Superior temporal gyrus (tissue), 1 donor: ENCODE measurements around the gene SLC7A7.
"Not testable (repeated sequence)": the region's sequence is repeated elsewhere in the genome, so short reads cannot be mapped to it uniquely, and the experiment has no call there.

Experiments
- DNase-seq: peaks from one replicate; pipeline ENCODE4 v3.0.0-alpha.2; 2016; ENCODE audit errors: extremely low spot score

The SLC7A7 gene

DNA sequence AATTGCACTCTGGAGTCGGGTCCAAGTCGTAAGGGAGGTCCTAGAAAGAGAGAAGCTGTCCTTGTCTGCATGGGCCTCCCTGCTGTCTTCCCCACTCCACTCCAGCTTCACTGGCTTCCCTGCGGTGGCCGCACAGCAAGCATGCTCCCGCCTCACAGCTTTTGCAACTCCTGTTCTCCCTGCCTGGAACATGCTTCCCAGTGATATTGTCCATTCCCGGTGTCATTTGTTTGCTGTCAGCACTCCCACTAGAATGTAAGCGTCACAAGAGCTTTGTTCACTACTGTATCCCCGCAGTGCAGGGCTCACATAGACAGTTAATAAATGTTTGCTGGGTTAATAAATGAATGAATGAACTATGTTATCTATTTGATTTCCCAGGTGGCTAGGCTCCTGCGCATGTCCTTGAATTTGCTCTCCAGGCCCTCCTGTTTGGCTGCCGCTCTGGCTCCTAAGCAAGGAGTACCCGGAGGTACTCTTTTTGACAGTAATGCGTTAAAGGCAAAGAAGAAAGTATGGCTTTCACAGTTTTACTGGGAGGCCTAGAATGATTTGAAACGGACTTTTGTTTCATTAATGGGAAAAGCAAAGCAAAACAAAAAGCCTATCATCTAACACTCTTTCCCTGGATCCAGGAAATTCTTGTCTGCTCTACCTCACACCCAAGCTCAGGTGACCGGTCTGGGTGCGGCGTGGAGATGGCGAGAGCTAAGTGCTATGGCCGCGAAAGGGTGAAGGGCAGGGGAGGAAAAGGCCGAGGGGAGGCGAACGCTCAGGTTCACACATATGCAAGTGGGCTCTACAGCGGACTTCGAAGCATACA, 6.2 kb upstream of the SLC7A7 start:
- DNase-seq = no peak

GRCh38 chr14:22820731-22821130, 5.5 kb upstream of the SLC7A7 start:
- DNase-seq = no peak

DNA sequence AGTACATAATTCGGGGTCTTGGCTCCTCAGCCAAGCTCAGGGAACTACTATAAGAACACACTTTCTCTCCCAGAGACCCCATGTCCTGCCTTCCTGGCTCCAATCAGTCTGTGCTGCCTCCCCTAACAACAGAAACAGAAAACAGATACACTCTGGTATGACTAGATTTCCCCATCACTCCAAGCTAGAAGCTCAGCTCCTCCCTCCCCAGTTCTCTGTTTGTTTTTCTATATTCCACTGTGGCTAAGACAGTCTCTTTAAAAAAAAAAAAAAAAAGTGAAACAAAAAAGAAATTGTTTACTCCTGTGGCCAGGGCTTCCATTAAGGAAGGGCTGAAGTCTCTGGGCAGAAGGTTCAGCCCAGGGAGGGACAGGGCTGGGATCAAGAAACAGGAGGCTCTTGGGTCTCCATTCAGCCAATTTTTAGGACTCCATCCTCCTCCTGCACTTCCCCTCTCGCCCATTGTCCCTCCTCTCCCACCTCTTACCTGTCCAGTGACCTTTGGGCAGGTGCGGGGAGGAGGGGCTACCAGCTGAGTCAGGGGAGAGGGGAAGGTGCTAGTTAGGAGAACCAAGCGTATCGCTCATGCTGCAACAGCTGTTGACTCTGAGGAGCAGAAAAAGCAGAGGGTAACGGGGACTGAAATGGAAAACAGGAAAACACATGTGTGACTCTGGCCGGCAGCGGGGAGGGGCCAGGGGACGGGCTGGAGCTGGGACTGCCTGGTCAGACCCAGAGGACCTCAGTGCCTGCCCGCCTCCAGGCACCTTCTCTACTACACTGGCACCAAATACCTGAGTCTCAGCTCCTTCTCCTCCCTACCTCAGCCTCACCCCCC, 4.1 kb upstream of the SLC7A7 start:
- no peak for DNase-seq

- no peak for DNase-seq
These were observed 862 bp downstream of the SLC7A7 start for GRCh38 chr14:22814373-22814772.

GRCh38 chr14:22813145-22813544, 2.1 kb downstream of the SLC7A7 start:
- DNase-seq = no peak

- DNase-seq = no peak
These were observed 2.5 kb downstream of the SLC7A7 start for GRCh38 chr14:22812744-22813143.

GRCh38 chr14:22811722-22812121, 3.5 kb downstream of the SLC7A7 start:
- no peak for DNase-seq

DNA sequence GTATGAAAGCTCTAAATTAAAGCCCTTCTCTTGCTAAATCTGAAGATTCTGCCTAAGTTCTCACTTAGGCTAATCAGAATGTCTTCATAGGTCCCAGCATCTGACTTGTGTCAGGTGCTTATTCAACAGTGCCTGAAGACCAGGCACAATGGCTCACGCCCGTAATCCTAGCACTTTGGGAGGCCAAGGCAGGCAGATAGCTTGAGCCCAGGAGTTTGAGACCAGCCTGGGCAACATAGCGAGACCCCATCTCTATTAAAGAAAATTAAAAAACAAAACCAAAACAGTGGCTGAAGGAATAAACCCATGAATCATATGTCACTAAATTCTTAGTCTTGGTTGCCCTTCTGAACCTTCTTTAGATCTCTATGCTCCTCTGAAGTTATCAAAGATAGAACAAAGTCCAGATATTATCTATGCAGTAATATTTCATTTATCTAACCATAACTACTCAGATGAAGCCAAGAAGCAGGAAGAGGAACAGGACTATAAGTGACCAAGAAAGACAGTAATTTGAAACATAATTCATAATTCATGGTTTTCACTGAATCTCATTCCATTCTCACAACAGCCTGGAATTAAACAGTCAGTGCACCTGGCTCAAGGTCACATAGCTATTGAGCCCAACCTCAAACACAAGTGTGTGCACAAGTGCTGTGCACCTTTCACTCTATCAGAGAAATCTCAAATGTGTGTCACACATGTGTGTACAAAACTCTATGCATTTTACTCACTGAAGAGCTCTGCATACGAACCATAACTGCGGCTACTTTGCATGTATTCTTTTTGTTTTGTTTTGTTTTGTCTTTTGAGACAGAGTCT, 6.6 kb downstream of the SLC7A7 start:
- no peak for DNase-seq

GRCh38 chr14:22807432-22808087, 7.7 kb downstream of the SLC7A7 start:
- DNase-seq = no peak

- not testable (repeated sequence) for DNase-seq
These were observed 10.0 kb downstream of the SLC7A7 start for GRCh38 chr14:22805235-22805634.

- DNase-seq = no peak
These were observed 11.6 kb downstream of the SLC7A7 start for GRCh38 chr14:22803687-22803974.

DNA sequence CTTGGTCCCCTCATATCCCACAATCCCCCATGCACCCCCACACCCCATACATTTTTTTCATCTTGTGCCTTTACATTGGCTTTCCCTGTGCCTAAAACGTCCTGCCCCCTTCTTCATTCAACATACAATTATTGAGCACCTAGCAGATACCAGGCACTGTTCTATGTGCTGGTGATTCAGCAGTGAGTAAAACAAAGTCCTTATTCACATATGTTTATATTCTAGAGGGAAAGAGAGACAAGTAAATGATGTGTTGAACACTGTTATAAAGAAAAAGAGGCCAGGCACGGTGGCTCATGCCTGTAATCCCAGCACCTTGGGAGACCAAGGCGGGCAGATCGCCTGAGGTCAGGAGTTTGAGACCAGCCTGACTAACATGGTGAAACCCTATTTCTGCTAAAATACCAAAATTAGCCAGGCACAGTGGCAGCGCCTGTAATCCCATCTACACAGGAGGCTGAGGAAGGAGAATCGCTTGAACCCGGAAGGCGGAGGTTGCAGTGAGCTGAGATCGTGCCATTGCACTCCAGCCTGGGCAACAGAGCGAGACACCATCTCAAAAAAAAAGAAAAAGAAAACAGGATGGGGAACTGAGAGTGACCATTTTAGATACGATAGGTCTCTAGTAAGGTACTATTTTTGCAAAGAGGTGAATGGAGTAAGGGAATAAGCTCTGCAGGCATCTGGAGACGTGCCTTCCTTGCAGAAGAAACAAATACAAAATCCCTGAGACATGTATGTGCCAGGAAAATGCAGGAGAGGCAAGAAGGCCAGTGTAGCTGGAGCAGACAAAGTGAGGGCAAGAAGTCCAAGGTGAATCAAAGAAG, 12.2 kb downstream of the SLC7A7 start:
- no peak for DNase-seq

GRCh38 chr14:22801716-22802115, 13.5 kb downstream of the SLC7A7 start:
- DNase-seq = no peak

DNA sequence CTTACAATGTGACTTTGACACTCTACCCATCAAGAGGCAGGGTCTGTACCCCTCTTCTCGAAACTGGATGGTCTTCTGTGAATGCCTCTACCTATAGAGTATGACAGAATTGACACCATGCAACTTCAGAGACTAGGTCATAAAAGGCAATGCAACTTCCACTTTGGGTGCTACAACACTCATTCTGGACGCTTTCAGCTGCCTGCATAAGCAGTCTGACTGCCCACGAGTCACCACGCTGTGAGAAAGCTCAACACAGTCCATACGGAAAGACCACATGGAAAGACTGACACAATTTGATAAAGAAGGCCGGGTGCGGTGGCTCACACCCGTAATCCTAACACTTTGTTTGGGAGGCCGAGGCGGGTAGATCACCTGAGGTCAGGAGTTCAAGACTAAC, 14.9 kb downstream of the SLC7A7 start:
- no peak for DNase-seq

GRCh38 chr14:22798528-22798927, 16.7 kb downstream of the SLC7A7 start:
- no peak for DNase-seq

DNA sequence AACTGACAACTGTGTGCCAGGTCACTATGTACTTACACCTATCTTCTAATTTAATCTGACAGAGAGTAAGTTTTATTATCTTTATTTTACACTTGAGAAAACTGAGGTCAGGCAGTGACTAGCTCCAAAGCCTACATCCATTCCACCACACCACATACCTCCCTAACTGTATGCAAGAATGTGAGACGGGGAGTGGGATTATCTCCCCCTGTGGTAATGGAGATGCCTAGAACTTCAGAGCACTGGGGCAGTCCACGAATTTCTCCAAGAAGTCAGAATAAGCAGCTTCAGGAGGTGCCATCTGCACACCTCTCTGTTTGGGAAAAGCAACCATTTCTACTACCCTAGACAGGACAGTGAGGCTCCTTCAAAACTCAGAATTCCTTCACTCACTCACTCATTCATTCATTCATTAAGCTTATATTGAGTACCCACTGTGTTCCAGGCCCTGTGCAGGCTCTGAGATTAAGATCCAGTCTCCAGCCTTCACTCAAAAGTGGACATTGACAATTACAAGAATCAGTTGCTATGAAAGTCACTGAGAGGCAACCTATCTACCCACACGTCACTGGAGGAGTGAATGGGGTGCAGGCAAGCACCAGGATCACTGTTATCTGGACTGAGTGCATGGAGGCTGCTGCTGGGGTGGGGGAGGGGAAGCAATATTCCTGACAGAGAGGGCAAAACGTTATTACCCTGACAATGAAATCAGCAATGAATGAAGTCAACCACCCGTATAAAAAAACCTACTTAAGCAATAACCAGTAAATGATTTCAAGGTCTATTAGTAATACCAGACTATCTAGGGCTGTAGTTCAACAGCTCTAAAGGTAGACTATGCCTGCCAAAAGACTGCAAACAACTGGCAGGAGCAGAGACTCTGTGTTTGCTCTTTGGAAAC, 18.0 kb downstream of the SLC7A7 start:
- DNase-seq = no peak

- DNase-seq = no peak
These were observed 19.0 kb downstream of the SLC7A7 start for GRCh38 chr14:22796087-22796707.

DNA sequence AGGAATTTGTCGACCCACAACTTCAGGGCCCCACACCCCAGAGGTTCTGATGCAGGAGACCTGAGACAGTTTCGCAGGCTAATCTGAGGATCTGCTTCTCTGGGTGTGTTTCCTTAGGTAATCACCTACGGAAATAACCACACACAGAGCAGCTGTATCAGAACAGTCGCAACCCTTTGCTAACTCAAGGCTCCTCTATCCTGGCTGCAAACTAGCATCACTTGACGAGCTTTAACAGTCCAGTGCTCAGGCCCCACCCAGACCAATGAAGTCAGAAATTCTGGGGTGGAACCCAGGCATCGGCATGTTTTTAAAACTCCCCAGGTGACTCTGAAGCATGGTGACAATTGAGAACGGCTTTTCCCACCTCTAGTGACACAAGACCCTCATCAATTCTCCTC, 20.7 kb downstream of the SLC7A7 start:
- DNase-seq = no peak

- DNase-seq = no peak
These were observed 21.3 kb downstream of the SLC7A7 start for GRCh38 chr14:22793976-22794375.
